WTC11 (cell line): Measurements from ENCODE around the gene USP22.

Experiments used
- FOXP1 ChIP-seq: sonication (generic); formaldehyde crosslinking; IDR thresholded peaks from 2 replicates; pipeline ENCODE4 v1.8.0; 2022; ENCODE audit warnings: missing genetic modification reagents, mild to moderate bottlenecking, moderate library complexity, borderline replicate concordance
- SOX15 ChIP-seq: fragments of 250-450 bp; sonication (Bioruptor Pico); IDR thresholded peaks from 2 replicates; pipeline ENCODE4 v1.9.0; 2021; ENCODE audit warnings: mild to moderate bottlenecking
- ZNF219 ChIP-seq: sonication (generic); formaldehyde crosslinking; IDR thresholded peaks from 2 replicates; pipeline ENCODE4 v1.8.0; 2023; ENCODE audit warnings: missing genetic modification reagents, mild to moderate bottlenecking, borderline replicate concordance
- TF ChIP-seq, protein P1 (sequence below): sonication (generic); formaldehyde crosslinking; conservative IDR thresholded peaks from 2 replicates; pipeline ENCODE4 v1.8.1; 2022; ENCODE audit warnings: mild to moderate bottlenecking, missing genetic modification reagents
- TF ChIP-seq, protein P2 (sequence below): fragments of 200-600 bp; IDR thresholded peaks from 2 replicates; pipeline ENCODE4 v1.8.0; 2022; ENCODE audit warnings: antibody characterized with exemption

DNA sequence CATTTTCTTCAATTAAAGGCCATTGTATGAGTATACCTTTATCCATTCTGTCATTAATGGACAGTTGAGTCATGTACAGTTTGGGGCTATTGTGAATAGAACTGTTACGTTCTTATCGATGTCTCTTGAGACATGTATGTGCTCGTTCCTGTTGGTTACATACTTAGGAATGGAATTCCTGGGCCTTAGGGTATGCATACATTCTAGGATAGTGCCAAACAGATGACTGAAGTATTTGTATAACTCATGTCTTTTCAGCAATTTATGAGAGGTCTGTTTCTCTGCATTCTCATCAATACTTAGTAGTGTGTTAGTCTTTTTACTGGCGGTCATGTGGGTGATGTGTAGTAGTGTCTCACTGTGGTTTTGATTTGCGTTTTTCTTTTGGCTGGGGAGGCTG is 81.2 kb downstream of the USP22 start:
- TF ChIP-seq, protein P1, sequence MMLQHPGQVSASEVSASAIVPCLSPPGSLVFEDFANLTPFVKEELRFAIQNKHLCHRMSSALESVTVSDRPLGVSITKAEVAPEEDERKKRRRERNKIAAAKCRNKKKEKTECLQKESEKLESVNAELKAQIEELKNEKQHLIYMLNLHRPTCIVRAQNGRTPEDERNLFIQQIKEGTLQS (CRISPR knock-in tag) = no peak
- no peak for TF ChIP-seq SOX15 (CRISPR knock-in tag)
- TF ChIP-seq FOXP1 = no peak
- TF ChIP-seq, protein P2, sequence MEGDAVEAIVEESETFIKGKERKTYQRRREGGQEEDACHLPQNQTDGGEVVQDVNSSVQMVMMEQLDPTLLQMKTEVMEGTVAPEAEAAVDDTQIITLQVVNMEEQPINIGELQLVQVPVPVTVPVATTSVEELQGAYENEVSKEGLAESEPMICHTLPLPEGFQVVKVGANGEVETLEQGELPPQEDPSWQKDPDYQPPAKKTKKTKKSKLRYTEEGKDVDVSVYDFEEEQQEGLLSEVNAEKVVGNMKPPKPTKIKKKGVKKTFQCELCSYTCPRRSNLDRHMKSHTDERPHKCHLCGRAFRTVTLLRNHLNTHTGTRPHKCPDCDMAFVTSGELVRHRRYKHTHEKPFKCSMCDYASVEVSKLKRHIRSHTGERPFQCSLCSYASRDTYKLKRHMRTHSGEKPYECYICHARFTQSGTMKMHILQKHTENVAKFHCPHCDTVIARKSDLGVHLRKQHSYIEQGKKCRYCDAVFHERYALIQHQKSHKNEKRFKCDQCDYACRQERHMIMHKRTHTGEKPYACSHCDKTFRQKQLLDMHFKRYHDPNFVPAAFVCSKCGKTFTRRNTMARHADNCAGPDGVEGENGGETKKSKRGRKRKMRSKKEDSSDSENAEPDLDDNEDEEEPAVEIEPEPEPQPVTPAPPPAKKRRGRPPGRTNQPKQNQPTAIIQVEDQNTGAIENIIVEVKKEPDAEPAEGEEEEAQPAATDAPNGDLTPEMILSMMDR = no peak
- TF ChIP-seq ZNF219 (CRISPR knock-in tag) = no peak
